ENCODE data around the gene GHRH. TPM values are rescaled to one million over a fixed set of nuclear protein-coding genes. Genes with fewer than 3 reads are reported as not detected.

GHRH gene
- total RNA-seq, 1 donor from 2014 or later, result not detected

DNA sequence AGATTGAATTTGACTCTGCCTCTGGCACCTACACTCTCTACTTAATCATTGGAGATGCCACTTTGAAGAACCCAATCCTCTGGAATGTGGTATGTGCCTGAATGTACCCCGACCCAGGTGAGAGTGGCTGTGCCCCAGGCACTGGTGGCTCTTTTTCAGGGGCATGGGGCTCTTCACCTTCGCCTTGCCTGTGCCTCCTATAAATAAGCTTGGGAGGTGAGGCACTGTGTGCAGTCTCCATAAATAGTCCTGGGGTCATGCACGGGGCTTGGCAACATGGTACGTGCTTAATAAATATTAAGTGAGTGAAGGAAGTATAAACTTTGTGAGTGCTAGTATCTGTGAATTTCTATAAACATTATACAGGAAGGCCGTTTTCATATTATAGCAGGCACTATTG lies 33.0 kb downstream of the GHRH start:
- TF ChIP-seq, protein P1, sequence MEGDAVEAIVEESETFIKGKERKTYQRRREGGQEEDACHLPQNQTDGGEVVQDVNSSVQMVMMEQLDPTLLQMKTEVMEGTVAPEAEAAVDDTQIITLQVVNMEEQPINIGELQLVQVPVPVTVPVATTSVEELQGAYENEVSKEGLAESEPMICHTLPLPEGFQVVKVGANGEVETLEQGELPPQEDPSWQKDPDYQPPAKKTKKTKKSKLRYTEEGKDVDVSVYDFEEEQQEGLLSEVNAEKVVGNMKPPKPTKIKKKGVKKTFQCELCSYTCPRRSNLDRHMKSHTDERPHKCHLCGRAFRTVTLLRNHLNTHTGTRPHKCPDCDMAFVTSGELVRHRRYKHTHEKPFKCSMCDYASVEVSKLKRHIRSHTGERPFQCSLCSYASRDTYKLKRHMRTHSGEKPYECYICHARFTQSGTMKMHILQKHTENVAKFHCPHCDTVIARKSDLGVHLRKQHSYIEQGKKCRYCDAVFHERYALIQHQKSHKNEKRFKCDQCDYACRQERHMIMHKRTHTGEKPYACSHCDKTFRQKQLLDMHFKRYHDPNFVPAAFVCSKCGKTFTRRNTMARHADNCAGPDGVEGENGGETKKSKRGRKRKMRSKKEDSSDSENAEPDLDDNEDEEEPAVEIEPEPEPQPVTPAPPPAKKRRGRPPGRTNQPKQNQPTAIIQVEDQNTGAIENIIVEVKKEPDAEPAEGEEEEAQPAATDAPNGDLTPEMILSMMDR (conservative IDR thresholded peaks at IDR 0.05; ENCODE audit: low read depth, low read length), result no peak
- DNase-seq (ENCODE audit: low read depth), result no peak
- H3K4me3 ChIP-seq (ENCODE audit: low read depth, low read length), result no peak overlapping the region

DNA sequence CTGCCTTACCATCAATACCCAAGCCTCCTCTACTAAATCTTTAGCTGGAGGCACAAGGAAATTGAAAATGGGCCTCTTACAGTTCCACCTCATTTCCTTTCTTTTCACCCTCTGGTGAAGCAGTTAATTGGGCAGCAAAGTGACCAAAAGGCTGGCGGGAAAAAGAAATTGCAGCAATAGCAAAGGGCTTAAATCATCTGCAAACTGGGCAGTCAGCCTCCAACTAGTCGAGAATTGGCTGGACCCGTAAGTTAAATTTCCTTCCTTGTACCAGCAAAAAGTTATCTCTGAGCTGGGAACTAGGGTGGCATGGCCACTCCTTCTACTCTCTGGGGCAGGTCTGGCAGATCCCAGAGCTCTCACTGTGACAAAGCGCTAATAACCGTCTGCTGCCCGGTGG lies 33.5 kb downstream of the GHRH start:
- DNase-seq (ENCODE audit: low read depth), result no peak
- TF ChIP-seq, protein P1 (conservative IDR thresholded peaks at IDR 0.05; ENCODE audit: low read depth, low read length), result no peak

DNA sequence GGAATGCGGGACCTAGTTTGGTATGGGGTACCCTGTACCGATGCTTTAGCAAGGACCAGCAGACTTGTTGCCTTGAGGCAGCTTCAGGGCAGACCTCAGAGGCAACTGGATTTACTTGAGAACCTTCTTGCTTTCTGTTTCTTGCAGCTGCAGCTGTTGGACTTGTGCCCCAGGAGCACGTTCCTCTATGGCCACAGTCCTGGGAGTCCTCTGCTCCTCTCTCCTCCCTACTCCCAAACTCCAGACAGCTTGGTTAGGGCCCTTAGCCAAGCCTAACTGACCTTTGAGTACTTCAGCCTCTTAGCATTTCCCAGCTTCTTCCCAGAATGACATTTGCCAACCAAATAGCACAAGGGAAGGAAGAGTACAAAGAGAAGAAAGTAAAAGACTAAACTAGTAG lies 34.7 kb downstream of the GHRH start:
- TF ChIP-seq, protein P1 (conservative IDR thresholded peaks at IDR 0.05; ENCODE audit: low read depth, low read length), result no peak
- DNase-seq (ENCODE audit: low read depth), result no peak
- no peak overlapping the region for H3K4me3 ChIP-seq (ENCODE audit: low read depth, low read length)

More for the DNA sequence above, 33.5 kb downstream of the GHRH start:
- no peak overlapping the region for H3K4me3 ChIP-seq (ENCODE audit: low read depth, low read length)

DNA sequence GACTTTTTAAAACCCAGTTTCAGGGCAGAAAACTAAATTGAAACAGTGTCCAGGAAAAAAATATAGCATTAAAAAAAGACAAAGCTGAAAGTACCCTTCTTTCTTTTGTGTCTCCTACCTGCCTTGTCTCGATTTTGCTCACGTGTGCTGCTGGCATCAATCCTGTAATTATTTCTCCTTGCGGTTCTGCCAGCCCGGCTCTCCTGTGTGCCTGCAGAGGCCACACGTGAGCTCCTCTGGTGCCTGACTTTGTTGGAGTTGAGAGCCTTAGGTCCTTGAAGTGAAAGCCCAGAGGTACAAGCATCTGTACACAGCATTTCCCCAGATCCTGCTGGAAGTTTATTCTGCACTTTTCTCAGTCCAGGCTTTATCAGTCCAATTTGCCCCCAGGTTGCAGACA lies 36.5 kb downstream of the GHRH start:
- TF ChIP-seq, protein P1 (conservative IDR thresholded peaks at IDR 0.05; ENCODE audit: low read depth, low read length), result no peak
- no peak overlapping the region for H3K4me3 ChIP-seq (ENCODE audit: low read depth, low read length)
- DNase-seq (ENCODE audit: low read depth), result no peak

DNA sequence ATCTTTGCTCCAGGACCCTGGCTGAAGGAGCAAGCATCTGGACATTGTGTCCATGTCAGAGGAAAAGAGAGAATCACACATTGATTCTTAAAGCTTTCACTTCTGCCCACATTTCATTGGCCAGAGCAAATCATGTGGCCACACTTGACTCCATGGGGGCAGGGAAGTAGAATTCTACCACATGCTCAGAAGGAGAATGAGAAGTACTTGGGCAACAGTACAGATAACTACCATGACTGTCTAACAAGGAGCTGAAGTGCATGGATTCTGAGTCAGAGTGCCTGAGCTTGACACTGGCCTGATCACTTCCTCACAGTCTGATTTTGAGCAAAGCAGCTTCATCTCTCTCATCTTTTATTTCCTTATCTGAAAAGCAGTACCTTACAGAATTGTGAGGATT lies 38.6 kb downstream of the GHRH start:
- TF ChIP-seq, protein P1 (conservative IDR thresholded peaks at IDR 0.05; ENCODE audit: low read depth, low read length), result no peak
- DNase-seq (ENCODE audit: low read depth), result peak; percentile 77
- no peak overlapping the region for H3K4me3 ChIP-seq (ENCODE audit: low read depth, low read length)

DNA sequence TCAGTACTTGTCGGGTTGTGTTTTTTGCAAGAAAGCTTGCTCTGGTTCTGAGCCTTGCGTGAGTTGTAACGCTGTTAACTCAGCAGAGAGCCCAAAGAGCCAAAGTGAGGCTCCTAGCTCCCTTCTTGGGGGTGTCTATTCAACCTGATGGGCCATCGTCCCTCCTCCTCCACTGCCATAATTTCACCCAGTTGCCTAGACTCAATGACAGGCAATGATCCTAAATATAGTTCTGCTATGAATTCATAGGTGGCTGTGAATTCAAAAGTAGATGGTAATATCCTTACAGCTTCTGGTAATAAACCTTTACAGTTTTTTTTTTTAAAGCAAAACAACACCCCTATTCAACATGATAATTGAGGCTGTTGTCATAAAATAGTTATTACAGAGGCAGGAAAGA lies 39.5 kb downstream of the GHRH start:
- H3K4me3 ChIP-seq (ENCODE audit: low read depth, low read length), result no peak overlapping the region
- DNase-seq (ENCODE audit: low read depth), result no peak
- TF ChIP-seq, protein P1 (conservative IDR thresholded peaks at IDR 0.05; ENCODE audit: low read depth, low read length), result no peak

DNA sequence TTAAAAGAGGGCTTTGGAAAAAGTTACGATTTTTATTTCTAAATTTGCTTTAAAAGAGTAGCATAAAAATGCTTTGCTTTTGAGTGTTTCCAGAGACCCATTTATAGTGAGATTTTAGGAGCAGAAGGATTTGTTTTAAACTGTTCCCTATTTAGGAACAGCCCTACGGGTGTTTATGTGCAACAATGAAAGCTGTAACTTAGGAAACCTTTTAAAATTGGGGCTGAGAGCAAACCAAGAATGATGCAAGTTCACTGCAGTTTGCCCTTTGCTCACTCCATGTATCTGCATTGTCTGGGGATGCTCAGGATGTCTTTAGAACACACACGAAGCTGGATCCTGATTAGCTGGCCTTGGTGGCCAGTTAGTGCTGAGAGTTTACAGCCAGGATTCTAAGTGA lies 40.9 kb downstream of the GHRH start:
- H3K4me3 ChIP-seq (ENCODE audit: low read depth, low read length), result no peak overlapping the region
- DNase-seq (ENCODE audit: low read depth), result no peak
- TF ChIP-seq, protein P1 (conservative IDR thresholded peaks at IDR 0.05; ENCODE audit: low read depth, low read length), result no peak

Measured in epithelial cell of proximal tubule (primary cell).